Skeletal muscle satellite cell (primary cell): ENCODE data around the gene ZNF749. TPM values are rescaled to one million over a fixed set of nuclear protein-coding genes. Genes with fewer than 3 reads are reported as not detected.
"Not testable (repeated sequence)": the region's sequence is repeated elsewhere in the genome, so short reads cannot be mapped to it uniquely, and the experiment has no call there.

ENCODE experiments used
- H3K27me3 ChIP-seq: 2 replicates; pipeline ENCODE4 v1.7.0; 2013; ENCODE audit warnings: low read length; ENCODE audit not compliant: control insufficient read depth, insufficient read depth
- H3K36me3 ChIP-seq: 2 replicates; pipeline ENCODE4 v1.7.0; 2013; ENCODE audit warnings: mild to moderate bottlenecking, control low read depth, low read length; ENCODE audit not compliant: insufficient read depth
- H3K4me1 ChIP-seq: 2 replicates; pipeline ENCODE4 v1.7.0; 2013; ENCODE audit warnings: low read length; ENCODE audit not compliant: control insufficient read depth, insufficient read depth
- H3K4me2 ChIP-seq: 2 replicates; pipeline ENCODE4 v1.7.0; 2013; ENCODE audit warnings: mild to moderate bottlenecking, low read length
- H3K4me3 ChIP-seq: 2 replicates; pipeline ENCODE4 v1.7.0; 2013; ENCODE audit warnings: low read length
- H3K9ac ChIP-seq: 2 replicates; pipeline ENCODE4 v1.7.0; 2013; ENCODE audit warnings: mild to moderate bottlenecking, low read depth, low read length, moderate library complexity
- H3K9me3 ChIP-seq: replicated peaks from 2 replicates; pipeline ENCODE4 v1.7.0; 2013; ENCODE audit warnings: mild to moderate bottlenecking, control low read depth, low read length
- small RNA-seq: library from RNA; depleted of rRNA; stranded (forward); fragments of <200 nt; gene quantifications from one replicate; pipeline ENCODE3, GENCODE V24; 2012

The ZNF749 gene

GRCh38 chr19:57477191-57478008 is 42.3 kb downstream of the ZNF749 start, which contains the start of gene ZNF772:
Gene ZNF772 (minus strand): TSS chr19:57477566. CDS start chr19:57477309, 257 bp downstream.
- Histone ChIP-seq H3K36me3 (peaks cover 40% of the 10 kb centered on the region), H3K27me3 (no peaks in the 10 kb centered on the region), H3K4me1 (peaks cover 5% of the 10 kb centered on the region), H3K9ac (peak within 1 kb of the TSS; percentile 78), H3K9me3 (peaks cover 40% of the 10 kb centered on the region), H3K4me2 (peak within 1 kb of the TSS; percentile 79), H3K4me3 (peak within 1 kb of the TSS; percentile 81)

GRCh38 chr19:57487477-57488298 is 52.6 kb downstream of the ZNF749 start, which contains the start of gene ZNF419:
Gene ZNF419 (plus strand): TSS chr19:57487750. CDS start chr19:57487951, 201 bp downstream.
- not testable (repeated sequence) for H3K27me3 ChIP-seq, H3K9me3 ChIP-seq, H3K4me1 ChIP-seq
- Histone ChIP-seq H3K4me3 (peak within 1 kb of the TSS; percentile 97), H3K36me3 (peaks cover 19% of the 10 kb centered on the region), H3K4me2 (peak within 1 kb of the TSS; percentile 78), H3K9ac (peak within 1 kb of the TSS; percentile 94)

- not testable (repeated sequence) for H3K4me1 ChIP-seq, H3K9me3 ChIP-seq, H3K27me3 ChIP-seq
- Histone ChIP-seq H3K4me3 (peak overlapping the region; percentile 63), H3K9ac (peak overlapping the region; percentile 62), H3K4me2 (peak overlapping the region; percentile 78), H3K36me3 (peaks cover 25% of the 10 kb centered on the region)
Observed at GRCh38 chr19:57488299-57488644, 53.1 kb downstream of the ZNF749 start.

Small RNA genes lying within 50 kb of the gene (small RNA-seq; reads per million reads assigned to genes)
- gene VN1R107P, result not detected
